OCI-LY1 (cell line): ENCODE results near the gene EDN3.

Source experiments
- H2AFZ ChIP-seq: fragments of 200-600 bp; sonication (generic), shearing (Covaris generic); 2 replicates; pipeline ENCODE4 v1.6.0; 2014; ENCODE audit warnings: antibody characterized with exemption, mild to moderate bottlenecking, low read length
- H3F3A ChIP-seq: fragments of 200-600 bp; sonication (generic), shearing (Covaris generic); 2 replicates; pipeline ENCODE4 v1.6.0; 2014; ENCODE audit warnings: mild to moderate bottlenecking, antibody characterized with exemption, low read length, moderate library complexity; ENCODE audit not compliant: insufficient read depth
- H3K27ac ChIP-seq: fragments of 200-600 bp; sonication (generic); 2 replicates; pipeline ENCODE4 v1.5.1; 2014; ENCODE audit warnings: low read length, mixed run types, mild to moderate bottlenecking, low read depth; ENCODE audit not compliant: poor library complexity, severe bottlenecking
- H3K27me3 ChIP-seq: fragments of 200-600 bp; sonication (generic); 2 replicates; pipeline ENCODE4 v1.6.0; 2014; ENCODE audit warnings: antibody characterized with exemption, mild to moderate bottlenecking, low read length, moderate library complexity; ENCODE audit not compliant: insufficient read depth
- H3K36me3 ChIP-seq: fragments of 200-600 bp; sonication (generic); 2 replicates; pipeline ENCODE4 v1.6.1; 2014; ENCODE audit warnings: mild to moderate bottlenecking, antibody characterized with exemption, low read length, moderate library complexity, mixed read lengths; ENCODE audit not compliant: insufficient read depth
- H3K4me1 ChIP-seq: fragments of 200-600 bp; sonication (generic); 2 replicates; pipeline ENCODE4 v1.5.1; 2014; ENCODE audit warnings: mild to moderate bottlenecking, low read length, moderate library complexity; ENCODE audit not compliant: insufficient read depth, severe bottlenecking
- H3K4me2 ChIP-seq: fragments of 200-600 bp; sonication (generic), shearing (Covaris generic); 2 replicates; pipeline ENCODE4 v1.6.1; 2014; ENCODE audit warnings: low read length
- H3K4me3 ChIP-seq: fragments of 200-600 bp; sonication (generic); 2 replicates; pipeline ENCODE4 v1.5.1; 2014; ENCODE audit warnings: low read length, low read depth, mild to moderate bottlenecking, mixed read lengths; ENCODE audit not compliant: poor library complexity, severe bottlenecking
- H3K79me2 ChIP-seq: fragments of 200-600 bp; shearing (Covaris generic); 2 replicates; pipeline ENCODE4 v1.6.1; 2016; ENCODE audit warnings: mixed run types, low read length, mixed read lengths; ENCODE audit not compliant: insufficient read depth
- H3K9ac ChIP-seq: fragments of 200-600 bp; sonication (generic), shearing (Covaris generic); 2 replicates; pipeline ENCODE4 v1.6.1; 2014; ENCODE audit warnings: mild to moderate bottlenecking, low read length, mixed read lengths
- H3K9me2 ChIP-seq: fragments of 200-600 bp; sonication (generic), shearing (Covaris generic); 2 replicates; pipeline ENCODE4 v1.6.1; 2014; ENCODE audit warnings: low read depth, mild to moderate bottlenecking, low read length, mixed read lengths
- H3K9me3 ChIP-seq: fragments of 200-600 bp; shearing (Covaris generic); 2 replicates; pipeline ENCODE4 v1.6.1; 2014; ENCODE audit warnings: low read length, mixed read lengths
- H4K20me1 ChIP-seq: fragments of 200-600 bp; sonication (generic), shearing (Covaris generic); 2 replicates; pipeline ENCODE4 v1.6.0; 2016; ENCODE audit warnings: mild to moderate bottlenecking, low read length; ENCODE audit not compliant: insufficient read depth
- EZH2 ChIP-seq: fragments of 200-600 bp; sonication (generic), shearing (Covaris generic); IDR thresholded peaks from 2 replicates; pipeline ENCODE4 v1.8.0; 2017; ENCODE audit warnings: borderline replicate concordance, mixed run types, mild to moderate bottlenecking, antibody characterized with exemption, low read length, moderate library complexity, mixed read lengths
- TF ChIP-seq, protein P1 (sequence below): fragments of 200-600 bp; sonication (generic), shearing (Covaris generic); IDR thresholded peaks from 2 replicates; pipeline ENCODE4 v1.5.1; 2017; ENCODE audit warnings: mild to moderate bottlenecking, antibody characterized with exemption, low read length, moderate library complexity, mixed read lengths

Gene EDN3

DNA sequence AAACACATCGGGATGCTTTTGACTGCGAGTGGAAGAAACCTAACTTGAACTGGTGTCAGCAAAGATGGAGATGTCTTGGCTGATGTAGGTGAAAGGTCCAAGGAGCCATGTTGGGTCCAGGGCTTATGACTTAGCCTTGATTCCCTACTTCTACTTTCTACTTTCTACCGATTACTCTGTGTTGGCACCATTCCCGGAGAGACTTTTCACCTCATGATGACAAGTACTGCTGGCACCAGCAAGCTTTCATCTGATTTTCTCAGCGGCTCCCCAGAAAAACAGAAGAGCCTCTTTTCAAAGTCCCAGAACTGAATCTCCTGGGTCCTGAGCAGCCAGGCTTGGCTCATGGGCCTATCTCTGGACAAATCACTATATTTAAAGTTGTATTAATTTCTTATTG is 4.9 kb upstream of the EDN3 start:
- H2AFZ ChIP-seq, result no peak overlapping the region
- no peak overlapping the region for H3K4me2 ChIP-seq
- no peaks in the 10 kb centered on the region for H3K79me2 ChIP-seq
- no peaks in the 10 kb centered on the region for H3K9me3 ChIP-seq
- no peaks in the 10 kb centered on the region for H3K4me1 ChIP-seq
- H3K4me3 ChIP-seq, result no peak overlapping the region
- H3K27me3 ChIP-seq, result no peaks in the 10 kb centered on the region; the same call in 1 of the 2 replicates
- no peak overlapping the region for H3K27ac ChIP-seq
- H3K9ac ChIP-seq, result no peak overlapping the region
- no peaks in the 10 kb centered on the region for H3F3A ChIP-seq
- no peaks in the 10 kb centered on the region for H4K20me1 ChIP-seq
- TF ChIP-seq EZH2, result no peak
- TF ChIP-seq, protein P1, sequence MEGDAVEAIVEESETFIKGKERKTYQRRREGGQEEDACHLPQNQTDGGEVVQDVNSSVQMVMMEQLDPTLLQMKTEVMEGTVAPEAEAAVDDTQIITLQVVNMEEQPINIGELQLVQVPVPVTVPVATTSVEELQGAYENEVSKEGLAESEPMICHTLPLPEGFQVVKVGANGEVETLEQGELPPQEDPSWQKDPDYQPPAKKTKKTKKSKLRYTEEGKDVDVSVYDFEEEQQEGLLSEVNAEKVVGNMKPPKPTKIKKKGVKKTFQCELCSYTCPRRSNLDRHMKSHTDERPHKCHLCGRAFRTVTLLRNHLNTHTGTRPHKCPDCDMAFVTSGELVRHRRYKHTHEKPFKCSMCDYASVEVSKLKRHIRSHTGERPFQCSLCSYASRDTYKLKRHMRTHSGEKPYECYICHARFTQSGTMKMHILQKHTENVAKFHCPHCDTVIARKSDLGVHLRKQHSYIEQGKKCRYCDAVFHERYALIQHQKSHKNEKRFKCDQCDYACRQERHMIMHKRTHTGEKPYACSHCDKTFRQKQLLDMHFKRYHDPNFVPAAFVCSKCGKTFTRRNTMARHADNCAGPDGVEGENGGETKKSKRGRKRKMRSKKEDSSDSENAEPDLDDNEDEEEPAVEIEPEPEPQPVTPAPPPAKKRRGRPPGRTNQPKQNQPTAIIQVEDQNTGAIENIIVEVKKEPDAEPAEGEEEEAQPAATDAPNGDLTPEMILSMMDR, result no peak
- no peaks in the 10 kb centered on the region for H3K9me2 ChIP-seq
- H3K36me3 ChIP-seq, result no peaks in the 10 kb centered on the region

DNA sequence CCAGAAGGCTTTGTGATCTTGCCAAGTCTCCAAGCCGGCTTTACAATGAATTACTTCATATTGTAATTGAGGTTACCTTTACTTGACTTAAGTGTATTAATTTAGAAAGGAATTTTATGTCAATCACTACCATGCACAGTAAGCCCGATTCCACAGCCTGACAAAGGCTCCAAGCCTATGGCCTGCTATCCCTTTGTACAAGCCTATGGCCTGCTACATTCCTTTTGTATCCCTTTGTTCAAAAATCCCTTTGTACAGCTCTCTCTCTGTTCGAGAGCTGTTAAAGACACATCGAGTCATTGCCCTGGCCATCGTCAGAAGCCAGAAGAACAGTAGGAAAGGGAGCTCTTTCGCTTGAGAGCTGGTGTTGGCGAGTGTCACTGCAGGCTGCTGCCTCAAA is 2.7 kb upstream of the EDN3 start:
- no peaks in the 10 kb centered on the region for H4K20me1 ChIP-seq
- no peaks in the 10 kb centered on the region for H3K4me1 ChIP-seq
- no peak for TF ChIP-seq EZH2
- TF ChIP-seq, protein P1, result no peak
- H3K9me3 ChIP-seq, result no peaks in the 10 kb centered on the region
- no peak overlapping the region for H2AFZ ChIP-seq
- H3K9ac ChIP-seq, result no peak overlapping the region
- H3K36me3 ChIP-seq, result no peaks in the 10 kb centered on the region
- no peaks in the 10 kb centered on the region for H3K27me3 ChIP-seq
- no peak overlapping the region for H3K4me3 ChIP-seq
- no peaks in the 10 kb centered on the region for H3K9me2 ChIP-seq
- no peak overlapping the region for H3K4me2 ChIP-seq
- H3K79me2 ChIP-seq, result no peaks in the 10 kb centered on the region
- no peak overlapping the region for H3K27ac ChIP-seq
- no peaks in the 10 kb centered on the region for H3F3A ChIP-seq

DNA sequence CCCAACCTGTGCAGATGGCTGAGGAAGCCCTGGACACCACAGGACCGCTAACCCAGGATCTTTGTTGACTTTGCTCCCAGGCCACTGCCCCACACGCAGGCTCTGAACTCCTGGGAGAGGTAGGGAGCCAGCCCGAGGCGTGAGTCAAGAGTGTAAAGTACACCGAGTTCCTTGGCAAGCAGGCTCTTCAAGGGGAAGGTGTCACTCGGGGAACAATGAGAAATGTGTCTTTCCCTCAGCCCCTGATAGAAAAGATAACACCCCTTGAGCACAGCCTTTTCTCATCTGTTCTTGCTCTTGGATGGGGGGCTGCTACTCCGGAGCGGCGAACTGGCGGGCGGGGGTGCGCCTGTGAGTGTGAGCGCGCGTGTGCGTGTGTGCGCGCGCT is 472 bp upstream of the EDN3 start:
- no peaks in the 10 kb centered on the region for H3K79me2 ChIP-seq
- no peak overlapping the region for H3K9ac ChIP-seq
- no peaks in the 10 kb centered on the region for H3K27me3 ChIP-seq
- no peaks in the 10 kb centered on the region for H3F3A ChIP-seq
- H3K4me3 ChIP-seq, result no peak overlapping the region
- H3K4me1 ChIP-seq, result no peaks in the 10 kb centered on the region
- H3K27ac ChIP-seq, result no peak overlapping the region
- no peaks in the 10 kb centered on the region for H4K20me1 ChIP-seq
- H3K4me2 ChIP-seq, result no peak overlapping the region
- H3K9me3 ChIP-seq, result no peaks in the 10 kb centered on the region
- TF ChIP-seq, protein P1, result no peak
- no peak for TF ChIP-seq EZH2
- no peaks in the 10 kb centered on the region for H3K9me2 ChIP-seq
- no peaks in the 10 kb centered on the region for H3K36me3 ChIP-seq
- no peak overlapping the region for H2AFZ ChIP-seq
